Right lobe of liver (tissue), 4 donors: ENCODE measurements around the gene GGT6.

Experiments used
- CTCF ChIP-seq, 4 donors: fragments of 200-600 bp in 3 of 4; fragments of 450-650 bp in 1 of 4; IDR thresholded peaks; one replicate each; pipeline versions ENCODE4 v1.5.1 to v1.8.0; 2016 to 2022; ENCODE audit warnings: antibody characterized with exemption in 4 of 4, mild to moderate bottlenecking in 2 of 4
- POLR2A ChIP-seq: fragments of 450-650 bp; IDR thresholded peaks from one replicate; pipeline ENCODE4 v1.6.1; 2017; ENCODE audit warnings: antibody characterized with exemption, mild to moderate bottlenecking
- donor health status: DM: no; HTN: no; CAD: no.
- donor health status: DM: no; HTN: no; CAD: no.
- donor health status: DM: no; HTN: yes; CAD: no.

DNA sequence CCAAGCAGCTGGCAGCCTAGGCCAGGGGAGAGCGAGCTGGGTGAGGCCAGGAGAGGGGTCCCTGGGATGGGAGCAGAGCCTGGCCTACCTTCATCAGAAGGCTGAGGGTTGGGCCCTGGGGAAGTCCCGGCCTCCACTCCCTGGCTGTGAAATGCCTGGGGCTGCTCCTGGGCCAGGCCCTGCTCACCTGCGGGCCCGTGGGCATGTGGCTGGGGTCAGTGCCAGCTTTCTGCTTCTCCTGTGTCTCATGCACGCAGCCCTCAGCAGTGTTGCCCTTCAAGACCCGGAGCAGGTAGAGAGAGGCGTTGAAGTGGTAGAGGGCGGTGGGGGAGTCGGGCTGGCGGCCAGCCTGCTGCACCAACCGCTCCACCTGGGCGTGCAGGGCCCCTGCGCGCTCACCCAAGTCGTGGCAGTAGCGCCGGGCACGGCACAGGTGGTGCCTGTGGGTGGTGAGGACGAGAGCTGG, 17.6 kb downstream of the GGT6 start:
- TF ChIP-seq POLR2A (no peak), CTCF (IDR thresholded peaks at IDR 0.05) (no peak)
